ENCODE results near the gene GRK5.

The GRK5 gene

GRCh38 chr10:119296703-119297102 lies 89.3 kb downstream of the GRK5 start:
- no peak overlapping the region for H3K27ac ChIP-seq
- DNase-seq, result no peak
- H3K27me3 ChIP-seq, result no peaks in the 10 kb centered on the region
- intact Hi-C loops (cut with DNase I; ENCODE audit: low total_unique reads), result no loop called here
- H3K36me3 ChIP-seq, result peaks cover 0 to 6% (median 0%) of the 10 kb centered on the region in 3 donors
- H3K4me3 ChIP-seq, result no peak overlapping the region
- TF ChIP-seq, protein P1, sequence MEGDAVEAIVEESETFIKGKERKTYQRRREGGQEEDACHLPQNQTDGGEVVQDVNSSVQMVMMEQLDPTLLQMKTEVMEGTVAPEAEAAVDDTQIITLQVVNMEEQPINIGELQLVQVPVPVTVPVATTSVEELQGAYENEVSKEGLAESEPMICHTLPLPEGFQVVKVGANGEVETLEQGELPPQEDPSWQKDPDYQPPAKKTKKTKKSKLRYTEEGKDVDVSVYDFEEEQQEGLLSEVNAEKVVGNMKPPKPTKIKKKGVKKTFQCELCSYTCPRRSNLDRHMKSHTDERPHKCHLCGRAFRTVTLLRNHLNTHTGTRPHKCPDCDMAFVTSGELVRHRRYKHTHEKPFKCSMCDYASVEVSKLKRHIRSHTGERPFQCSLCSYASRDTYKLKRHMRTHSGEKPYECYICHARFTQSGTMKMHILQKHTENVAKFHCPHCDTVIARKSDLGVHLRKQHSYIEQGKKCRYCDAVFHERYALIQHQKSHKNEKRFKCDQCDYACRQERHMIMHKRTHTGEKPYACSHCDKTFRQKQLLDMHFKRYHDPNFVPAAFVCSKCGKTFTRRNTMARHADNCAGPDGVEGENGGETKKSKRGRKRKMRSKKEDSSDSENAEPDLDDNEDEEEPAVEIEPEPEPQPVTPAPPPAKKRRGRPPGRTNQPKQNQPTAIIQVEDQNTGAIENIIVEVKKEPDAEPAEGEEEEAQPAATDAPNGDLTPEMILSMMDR (IDR thresholded peaks at IDR 0.05), result no peak
- H3K9me3 ChIP-seq, result no peaks in the 10 kb centered on the region
- H3K4me1 ChIP-seq, result peaks cover 0 to 72% (median 23%) of the 10 kb centered on the region in 4 donors

DNA sequence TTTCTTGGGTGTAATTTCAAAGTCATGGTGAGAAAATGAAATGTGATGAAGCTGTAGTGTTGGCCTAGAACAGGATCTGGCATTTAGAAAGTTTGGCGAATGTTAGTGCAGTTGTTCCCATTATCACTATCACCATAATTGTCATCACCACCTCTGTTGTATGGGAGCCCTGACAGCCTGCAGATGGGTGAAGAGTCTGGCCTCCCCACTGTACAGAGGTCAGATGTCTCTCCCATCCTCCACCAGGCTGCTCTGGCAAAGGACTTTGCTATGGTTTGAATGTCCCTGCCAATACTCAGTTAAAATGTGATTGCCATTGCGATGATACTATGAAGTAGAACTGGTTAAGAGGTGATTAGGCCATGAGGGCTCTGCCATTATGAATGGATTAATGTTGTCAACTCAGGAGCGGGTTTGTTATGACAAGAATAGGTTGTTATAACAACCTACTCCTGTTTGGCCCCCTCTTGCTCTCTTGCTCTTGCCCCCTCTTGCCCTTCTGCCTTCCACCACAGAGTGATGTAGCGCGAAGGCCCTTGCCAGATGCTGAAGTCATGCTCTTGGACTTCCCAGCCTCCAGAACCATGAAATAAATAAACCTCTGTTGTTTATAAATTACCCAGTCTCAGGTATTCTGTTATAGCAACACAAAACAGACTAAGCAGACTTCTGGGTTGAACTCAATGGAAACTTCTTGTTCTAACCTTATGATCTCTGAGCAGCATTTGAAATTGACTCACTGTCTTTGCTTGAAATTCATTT lies 90.0 kb downstream of the GRK5 start:
- H3K4me3 ChIP-seq, result no peak overlapping the region
- no peak for DNase-seq
- TF ChIP-seq, protein P1 (IDR thresholded peaks at IDR 0.05), result no peak
- H3K4me1 ChIP-seq, result peaks cover 0 to 79% (median 27%) of the 10 kb centered on the region in 4 donors
- H3K36me3 ChIP-seq, result peaks cover 0 to 6% (median 0%) of the 10 kb centered on the region in 3 donors
- no peaks in the 10 kb centered on the region for H3K27me3 ChIP-seq
- intact Hi-C loops (cut with DNase I; ENCODE audit: low total_unique reads), result no loop called here
- H3K9me3 ChIP-seq, result no peaks in the 10 kb centered on the region
- no peak overlapping the region for H3K27ac ChIP-seq

DNA sequence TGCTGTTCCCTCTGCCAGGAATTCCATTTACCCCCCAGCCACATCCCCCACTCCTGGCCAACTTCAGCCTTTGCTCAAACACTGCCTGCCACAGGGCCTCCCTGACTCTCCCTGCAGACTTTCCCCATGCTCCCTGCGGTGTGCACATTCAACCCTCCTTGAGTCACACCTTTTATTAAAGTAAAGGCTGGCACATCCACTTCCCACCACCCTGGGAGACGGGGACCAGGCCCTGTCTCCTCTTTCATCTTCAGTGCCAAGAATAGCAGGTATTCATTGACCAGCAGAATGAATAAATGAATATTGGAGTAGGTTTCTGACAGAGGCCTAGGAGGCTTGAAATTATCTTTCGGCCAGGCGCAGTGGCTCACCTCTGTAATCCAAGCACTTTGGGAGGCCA lies 91.4 kb downstream of the GRK5 start:
- Histone ChIP-seq H3K27ac (no peak overlapping the region), H3K4me3 (no peak overlapping the region), H3K27me3 (no peaks in the 10 kb centered on the region), H3K4me1 (peaks cover 0 to 83% (median 27%) of the 10 kb centered on the region in 4 donors), H3K9me3 (no peaks in the 10 kb centered on the region), H3K36me3 (peaks cover 0 to 6% (median 0%) of the 10 kb centered on the region in 3 donors)
- intact Hi-C loops (cut with DNase I; ENCODE audit: low total_unique reads), result no loop called here
- DNase-seq, result no peak
- TF ChIP-seq, protein P1 (IDR thresholded peaks at IDR 0.05), result no peak

DNA sequence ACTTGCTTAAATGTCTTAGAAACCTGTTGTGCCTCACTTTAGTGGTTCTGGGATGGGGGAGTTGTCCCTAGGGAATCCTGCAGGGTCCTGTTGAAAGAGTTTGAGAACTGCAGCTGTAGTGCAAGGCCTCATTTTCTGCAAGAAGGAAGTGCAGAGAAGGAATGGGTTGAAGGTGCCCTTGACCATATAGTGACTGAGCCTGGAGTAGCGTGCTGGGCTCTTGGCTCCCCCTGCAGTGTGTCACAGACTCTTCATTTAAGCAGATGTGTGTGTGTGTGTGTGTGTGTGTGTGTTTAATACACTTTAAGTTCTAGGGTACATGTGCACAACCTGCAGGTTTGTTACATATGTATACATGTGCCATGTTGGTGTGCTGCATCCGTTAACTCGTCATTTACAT lies 92.2 kb downstream of the GRK5 start:
- TF ChIP-seq, protein P1 (IDR thresholded peaks at IDR 0.05), result peak in 1 of 2 experiments; percentile 7
- no peaks in the 10 kb centered on the region for H3K9me3 ChIP-seq
- intact Hi-C loops (cut with DNase I; ENCODE audit: low total_unique reads), result no loop called here
- DNase-seq, result no peak
- no peaks in the 10 kb centered on the region for H3K27me3 ChIP-seq
- H3K27ac ChIP-seq, result no peak overlapping the region
- peaks cover 0 to 81% (median 26%) of the 10 kb centered on the region in 4 donors for H3K4me1 ChIP-seq
- peaks cover 0 to 6% (median 0%) of the 10 kb centered on the region in 3 donors for H3K36me3 ChIP-seq
- H3K4me3 ChIP-seq, result no peak overlapping the region

DNA sequence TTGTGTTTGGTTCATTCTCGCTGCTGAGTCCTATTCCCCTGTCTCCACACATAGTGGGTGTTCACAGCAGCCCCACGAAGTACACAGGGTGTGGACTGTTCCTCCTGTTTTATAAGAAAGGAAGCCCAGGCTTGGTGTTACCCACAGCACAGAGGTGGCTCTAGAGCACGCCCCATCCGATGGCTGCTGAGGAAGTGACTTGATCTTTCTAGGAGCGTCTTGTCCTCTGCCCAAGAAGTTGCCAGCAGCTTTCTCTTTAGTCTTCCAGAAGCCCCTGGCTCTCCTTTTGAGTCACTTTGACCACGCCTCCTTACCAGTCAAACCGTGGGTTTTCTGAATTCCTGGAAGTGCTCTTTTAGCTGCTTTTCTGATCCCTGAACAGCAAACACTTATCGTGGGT lies 94.0 kb downstream of the GRK5 start:
- no peak for DNase-seq
- no peaks in the 10 kb centered on the region for H3K9me3 ChIP-seq
- peaks cover 0 to 6% (median 0%) of the 10 kb centered on the region in 3 donors for H3K36me3 ChIP-seq
- intact Hi-C loops (cut with DNase I; ENCODE audit: low total_unique reads), result no loop called here
- H3K4me1 ChIP-seq, result peaks cover 0 to 87% (median 41%) of the 10 kb centered on the region in 4 donors
- H3K27me3 ChIP-seq, result no peaks in the 10 kb centered on the region
- no peak overlapping the region for H3K4me3 ChIP-seq
- H3K27ac ChIP-seq, result peak overlapping the region; percentile 20 to 43
- TF ChIP-seq, protein P1 (IDR thresholded peaks at IDR 0.05), result no peak

Measured in tibial artery (tissue), 4 donors.